Measurements from ENCODE around the gene PROB1. TPM values are rescaled to one million over a fixed set of nuclear protein-coding genes. Genes with fewer than 3 reads are reported as not detected.

PROB1 gene
- total and polyA plus RNA-seq, 2 of the 13 experiments (the other 11 are each of a cell fraction or from before 2014, with no cell fraction given) = 0.69 to 1.1 TPM

DNA sequence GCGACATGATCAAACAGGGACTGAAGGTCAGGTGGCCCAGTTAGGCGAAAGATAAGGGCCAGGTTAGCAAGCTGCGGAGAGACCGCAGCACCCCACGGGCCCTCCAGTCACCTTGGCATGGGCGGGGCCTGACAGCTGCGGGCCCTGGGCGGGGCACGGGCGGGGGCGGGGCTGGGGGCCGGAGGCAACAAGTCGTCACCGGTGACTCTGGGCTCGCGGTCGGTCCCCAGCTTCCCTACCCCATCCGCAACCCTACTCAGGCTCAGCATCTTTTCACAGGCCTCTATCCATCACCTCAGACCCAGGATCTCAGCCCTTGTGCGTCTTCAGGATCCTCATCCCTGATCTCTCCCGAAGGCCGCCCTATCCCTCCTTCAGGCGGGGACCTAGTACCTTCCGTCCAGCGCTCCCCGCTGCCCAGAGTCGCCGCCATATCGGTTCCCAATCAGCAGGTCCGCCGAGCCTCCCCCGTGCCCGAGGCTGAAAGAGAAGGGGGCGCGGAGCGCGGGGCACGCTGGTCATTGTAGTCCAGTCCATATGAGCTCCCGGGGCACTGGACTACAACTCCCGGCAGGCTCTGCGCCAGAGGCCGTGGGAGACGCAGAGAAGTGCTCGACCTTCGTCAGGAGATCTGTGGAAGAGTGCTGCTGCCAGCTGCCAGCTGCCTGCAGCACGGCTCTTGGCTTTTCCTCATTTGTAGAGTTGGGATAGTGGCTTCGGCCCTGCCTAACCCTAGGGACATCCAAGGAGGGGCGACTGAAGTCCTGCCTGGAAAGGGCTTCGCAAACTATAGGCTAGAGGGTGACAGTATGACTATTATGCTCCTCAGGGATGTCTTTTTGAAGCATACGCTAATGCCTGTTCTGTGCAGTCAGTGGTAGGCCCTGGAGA is 44.4 kb upstream of the PROB1 start, which contains the start of gene DNAJC18 (continued):
- TF ChIP-seq KAT8 (CRISPR knock-in tag; IDR thresholded peaks at IDR 0.05) (peak; percentile 70), NCOA2 (CRISPR knock-in tag; IDR thresholded peaks at IDR 0.05) (peak; percentile 24; the same call in 1 of the 2 replicates), GATA4 (IDR thresholded peaks at IDR 0.05; ENCODE audit: borderline replicate concordance, low read depth) (no peak), ZNF263 (CRISPR knock-in tag; IDR thresholded peaks at IDR 0.05) (no peak), HIVEP1 (CRISPR knock-in tag; IDR thresholded peaks at IDR 0.05) (peak; percentile 70), CREM (IDR thresholded peaks at IDR 0.05) (peak; percentile 83), CREM (CRISPR knock-in tag; IDR thresholded peaks at IDR 0.05) (no peak), ZFY (CRISPR knock-in tag; IDR thresholded peaks at IDR 0.05) (peak; percentile 82), KMT2A (CRISPR knock-in tag; IDR thresholded peaks at IDR 0.05) (no peak), HOXA3 (CRISPR knock-in tag; IDR thresholded peaks at IDR 0.05) (peak; percentile 59; the same call in 1 of the 2 replicates), IKZF1 (IDR thresholded peaks at IDR 0.05) (no peak), MEIS1 (CRISPR knock-in tag; IDR thresholded peaks at IDR 0.05; ENCODE audit: borderline replicate concordance) (no peak), KLF6 (CRISPR knock-in tag; IDR thresholded peaks at IDR 0.05) (no peak), ARNT2 (CRISPR knock-in tag; IDR thresholded peaks at IDR 0.05; ENCODE audit: low read depth) (no peak), ERF (CRISPR knock-in tag; IDR thresholded peaks at IDR 0.05) (peak; percentile 38; the same call in 1 of the 2 replicates), CEBPG (CRISPR knock-in tag; IDR thresholded peaks at IDR 0.05) (no peak), ATF1 (CRISPR knock-in tag; IDR thresholded peaks at IDR 0.05) (no peak), TEAD3 (CRISPR knock-in tag; optimal IDR thresholded peaks at IDR 0.05; ENCODE audit: borderline replicate concordance) (no peak), ZNF101 (CRISPR knock-in tag; IDR thresholded peaks at IDR 0.05; ENCODE audit: borderline replicate concordance, low read depth) (no peak), HMGA1 (CRISPR knock-in tag; conservative IDR thresholded peaks at IDR 0.05) (no peak), ELF3 (CRISPR knock-in tag; IDR thresholded peaks at IDR 0.05) (0 out of 2 replicates have a peak, but pooled peaks have one; percentile 26), ZNF282 (IDR thresholded peaks at IDR 0.05; ENCODE audit: partially characterized antibody) (no peak), KLF9 (CRISPR knock-in tag; IDR thresholded peaks at IDR 0.05; ENCODE audit: low read depth) (no peak)
- TF ChIP-seq, protein P1, sequence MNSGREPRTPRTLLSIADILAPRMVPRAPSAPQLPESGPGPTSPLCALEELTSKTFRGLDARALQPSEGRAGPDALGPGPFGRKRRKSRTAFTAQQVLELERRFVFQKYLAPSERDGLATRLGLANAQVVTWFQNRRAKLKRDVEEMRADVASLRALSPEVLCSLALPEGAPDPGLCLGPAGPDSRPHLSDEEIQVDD (CRISPR knock-in tag; IDR thresholded peaks at IDR 0.05; ENCODE audit: borderline replicate concordance) = no peak
- TF ChIP-seq, protein P2, sequence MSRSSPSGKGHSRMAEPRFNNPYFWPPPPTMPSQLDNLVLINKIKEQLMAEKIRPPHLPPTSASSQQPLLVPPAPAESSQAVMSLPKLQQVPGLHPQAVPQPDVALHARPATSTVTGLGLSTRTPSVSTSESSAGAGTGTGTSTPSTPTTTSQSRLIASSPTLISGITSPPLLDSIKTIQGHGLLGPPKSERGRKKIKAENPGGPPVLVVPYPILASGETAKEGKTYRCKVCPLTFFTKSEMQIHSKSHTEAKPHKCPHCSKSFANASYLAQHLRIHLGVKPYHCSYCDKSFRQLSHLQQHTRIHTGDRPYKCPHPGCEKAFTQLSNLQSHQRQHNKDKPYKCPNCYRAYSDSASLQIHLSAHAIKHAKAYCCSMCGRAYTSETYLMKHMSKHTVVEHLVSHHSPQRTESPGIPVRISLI (CRISPR knock-in tag; IDR thresholded peaks at IDR 0.05; ENCODE audit: borderline replicate concordance) = no peak
- TF ChIP-seq, protein P3, sequence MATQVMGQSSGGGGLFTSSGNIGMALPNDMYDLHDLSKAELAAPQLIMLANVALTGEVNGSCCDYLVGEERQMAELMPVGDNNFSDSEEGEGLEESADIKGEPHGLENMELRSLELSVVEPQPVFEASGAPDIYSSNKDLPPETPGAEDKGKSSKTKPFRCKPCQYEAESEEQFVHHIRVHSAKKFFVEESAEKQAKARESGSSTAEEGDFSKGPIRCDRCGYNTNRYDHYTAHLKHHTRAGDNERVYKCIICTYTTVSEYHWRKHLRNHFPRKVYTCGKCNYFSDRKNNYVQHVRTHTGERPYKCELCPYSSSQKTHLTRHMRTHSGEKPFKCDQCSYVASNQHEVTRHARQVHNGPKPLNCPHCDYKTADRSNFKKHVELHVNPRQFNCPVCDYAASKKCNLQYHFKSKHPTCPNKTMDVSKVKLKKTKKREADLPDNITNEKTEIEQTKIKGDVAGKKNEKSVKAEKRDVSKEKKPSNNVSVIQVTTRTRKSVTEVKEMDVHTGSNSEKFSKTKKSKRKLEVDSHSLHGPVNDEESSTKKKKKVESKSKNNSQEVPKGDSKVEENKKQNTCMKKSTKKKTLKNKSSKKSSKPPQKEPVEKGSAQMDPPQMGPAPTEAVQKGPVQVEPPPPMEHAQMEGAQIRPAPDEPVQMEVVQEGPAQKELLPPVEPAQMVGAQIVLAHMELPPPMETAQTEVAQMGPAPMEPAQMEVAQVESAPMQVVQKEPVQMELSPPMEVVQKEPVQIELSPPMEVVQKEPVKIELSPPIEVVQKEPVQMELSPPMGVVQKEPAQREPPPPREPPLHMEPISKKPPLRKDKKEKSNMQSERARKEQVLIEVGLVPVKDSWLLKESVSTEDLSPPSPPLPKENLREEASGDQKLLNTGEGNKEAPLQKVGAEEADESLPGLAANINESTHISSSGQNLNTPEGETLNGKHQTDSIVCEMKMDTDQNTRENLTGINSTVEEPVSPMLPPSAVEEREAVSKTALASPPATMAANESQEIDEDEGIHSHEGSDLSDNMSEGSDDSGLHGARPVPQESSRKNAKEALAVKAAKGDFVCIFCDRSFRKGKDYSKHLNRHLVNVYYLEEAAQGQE (IDR thresholded peaks at IDR 0.05; ENCODE audit: borderline replicate concordance in 1 of 2, low read depth in 1 of 2, low read length in 2 of 2) = no peak
- TF ChIP-seq, protein P4, sequence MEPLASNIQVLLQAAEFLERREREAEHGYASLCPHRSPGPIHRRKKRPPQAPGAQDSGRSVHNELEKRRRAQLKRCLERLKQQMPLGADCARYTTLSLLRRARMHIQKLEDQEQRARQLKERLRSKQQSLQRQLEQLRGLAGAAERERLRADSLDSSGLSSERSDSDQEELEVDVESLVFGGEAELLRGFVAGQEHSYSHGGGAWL (CRISPR knock-in tag; IDR thresholded peaks at IDR 0.05) = 0 out of 2 replicates have a peak, but pooled peaks have one; percentile 20
